ENCODE data around the gene PYGL. TPM values are rescaled to one million over a fixed set of nuclear protein-coding genes. Genes with fewer than 3 reads are reported as not detected.

PYGL gene
- total and polyA plus RNA-seq, 2 experiments from 2014 or later, result 36.6 to 59.0 TPM

GRCh38 chr14:50936016-50936340 lies 8.3 kb downstream of the PYGL start:
- TF ChIP-seq CTCF (IDR thresholded peaks at IDR 0.05; ENCODE audit: low read depth, low read length), result no peak
- Histone ChIP-seq H3K36me3 (no peaks in the 10 kb centered on the region), H3K4me1 (ENCODE audit: low read depth) (no peaks in the 10 kb centered on the region), H3K27me3 (no peaks in the 10 kb centered on the region), H3K9me3 (ENCODE audit: low read depth) (no peaks in the 10 kb centered on the region), H3K27ac (no peak overlapping the region), H3K4me3 (no peak overlapping the region)
- DNase-seq (ENCODE audit: low read depth in 1 of 2, low spot score in 1 of 2), result no peak

GRCh38 chr14:50935126-50936015 lies 8.9 kb downstream of the PYGL start:
- DNase-seq (ENCODE audit: low read depth in 1 of 2, low spot score in 1 of 2), result no peak
- Histone ChIP-seq H3K4me1 (ENCODE audit: low read depth) (no peaks in the 10 kb centered on the region), H3K36me3 (no peaks in the 10 kb centered on the region), H3K27me3 (no peaks in the 10 kb centered on the region), H3K9me3 (ENCODE audit: low read depth) (no peaks in the 10 kb centered on the region), H3K4me3 (no peak overlapping the region), H3K27ac (no peak overlapping the region)
- TF ChIP-seq CTCF (IDR thresholded peaks at IDR 0.05; ENCODE audit: low read depth, low read length), result no peak

GRCh38 chr14:50932592-50933495 lies 11.4 kb downstream of the PYGL start:
- TF ChIP-seq CTCF (IDR thresholded peaks at IDR 0.05; ENCODE audit: low read depth, low read length), result no peak
- no peak overlapping the region for H3K4me3 ChIP-seq
- no peaks in the 10 kb centered on the region for H3K4me1 ChIP-seq (ENCODE audit: low read depth)
- H3K9me3 ChIP-seq (ENCODE audit: low read depth), result no peaks in the 10 kb centered on the region
- no peaks in the 10 kb centered on the region for H3K36me3 ChIP-seq
- H3K27ac ChIP-seq, result no peak overlapping the region
- no peak for DNase-seq (ENCODE audit: low read depth in 1 of 2, low spot score in 1 of 2)
- H3K27me3 ChIP-seq, result no peaks in the 10 kb centered on the region

- Histone ChIP-seq H3K4me3 (no peak overlapping the region), H3K27me3 (no peaks in the 10 kb centered on the region), H3K9me3 (ENCODE audit: low read depth) (no peaks in the 10 kb centered on the region), H3K36me3 (no peaks in the 10 kb centered on the region), H3K4me1 (ENCODE audit: low read depth) (no peaks in the 10 kb centered on the region), H3K27ac (no peak overlapping the region)
- no peak for TF ChIP-seq CTCF (IDR thresholded peaks at IDR 0.05; ENCODE audit: low read depth, low read length)
- DNase-seq (ENCODE audit: low read depth in 1 of 2, low spot score in 1 of 2), result no peak
These were observed 12.1 kb downstream of the PYGL start for GRCh38 chr14:50932156-50932555.

GRCh38 chr14:50931559-50931958 lies 12.7 kb downstream of the PYGL start:
- Histone ChIP-seq H3K4me3 (no peak overlapping the region), H3K27me3 (no peaks in the 10 kb centered on the region), H3K4me1 (ENCODE audit: low read depth) (no peaks in the 10 kb centered on the region), H3K36me3 (no peaks in the 10 kb centered on the region), H3K9me3 (ENCODE audit: low read depth) (no peaks in the 10 kb centered on the region), H3K27ac (no peak overlapping the region)
- no peak for DNase-seq (ENCODE audit: low read depth in 1 of 2, low spot score in 1 of 2)
- no peak for TF ChIP-seq CTCF (IDR thresholded peaks at IDR 0.05; ENCODE audit: low read depth, low read length)

Data from cardiac muscle cell (in vitro differentiated cells and primary cell).